ENCODE data around the gene SPAG9.

DNA sequence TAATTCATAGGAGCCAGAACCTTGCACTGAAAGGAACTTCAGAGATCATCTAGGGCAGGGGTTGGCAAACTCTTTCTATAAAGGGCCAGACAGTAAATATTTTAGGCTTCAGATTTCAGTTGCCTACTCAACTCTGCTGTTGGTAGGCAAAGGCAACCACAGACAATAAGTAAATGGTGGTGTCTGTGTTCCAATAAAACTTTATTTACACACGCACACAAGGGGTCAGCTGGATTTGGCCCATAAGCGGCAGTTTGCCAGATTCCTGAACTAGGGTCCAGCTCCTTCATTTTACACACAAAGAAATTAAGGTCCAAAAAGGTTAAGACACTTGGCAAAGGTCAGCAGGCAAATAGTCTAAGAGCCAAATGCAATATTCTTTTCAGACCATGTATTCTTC lies 107.3 kb downstream of the SPAG9 start:
- TF ChIP-seq, protein P1, sequence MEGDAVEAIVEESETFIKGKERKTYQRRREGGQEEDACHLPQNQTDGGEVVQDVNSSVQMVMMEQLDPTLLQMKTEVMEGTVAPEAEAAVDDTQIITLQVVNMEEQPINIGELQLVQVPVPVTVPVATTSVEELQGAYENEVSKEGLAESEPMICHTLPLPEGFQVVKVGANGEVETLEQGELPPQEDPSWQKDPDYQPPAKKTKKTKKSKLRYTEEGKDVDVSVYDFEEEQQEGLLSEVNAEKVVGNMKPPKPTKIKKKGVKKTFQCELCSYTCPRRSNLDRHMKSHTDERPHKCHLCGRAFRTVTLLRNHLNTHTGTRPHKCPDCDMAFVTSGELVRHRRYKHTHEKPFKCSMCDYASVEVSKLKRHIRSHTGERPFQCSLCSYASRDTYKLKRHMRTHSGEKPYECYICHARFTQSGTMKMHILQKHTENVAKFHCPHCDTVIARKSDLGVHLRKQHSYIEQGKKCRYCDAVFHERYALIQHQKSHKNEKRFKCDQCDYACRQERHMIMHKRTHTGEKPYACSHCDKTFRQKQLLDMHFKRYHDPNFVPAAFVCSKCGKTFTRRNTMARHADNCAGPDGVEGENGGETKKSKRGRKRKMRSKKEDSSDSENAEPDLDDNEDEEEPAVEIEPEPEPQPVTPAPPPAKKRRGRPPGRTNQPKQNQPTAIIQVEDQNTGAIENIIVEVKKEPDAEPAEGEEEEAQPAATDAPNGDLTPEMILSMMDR (IDR thresholded peaks at IDR 0.05): no peak
- TF ChIP-seq POLR2AphosphoS5 (IDR thresholded peaks at IDR 0.05; ENCODE audit: low read depth, low read length) (no peak), TCF7L2 (IDR thresholded peaks at IDR 0.05; ENCODE audit: low read depth, low read length) (no peak)
- TF ChIP-seq, protein P2, sequence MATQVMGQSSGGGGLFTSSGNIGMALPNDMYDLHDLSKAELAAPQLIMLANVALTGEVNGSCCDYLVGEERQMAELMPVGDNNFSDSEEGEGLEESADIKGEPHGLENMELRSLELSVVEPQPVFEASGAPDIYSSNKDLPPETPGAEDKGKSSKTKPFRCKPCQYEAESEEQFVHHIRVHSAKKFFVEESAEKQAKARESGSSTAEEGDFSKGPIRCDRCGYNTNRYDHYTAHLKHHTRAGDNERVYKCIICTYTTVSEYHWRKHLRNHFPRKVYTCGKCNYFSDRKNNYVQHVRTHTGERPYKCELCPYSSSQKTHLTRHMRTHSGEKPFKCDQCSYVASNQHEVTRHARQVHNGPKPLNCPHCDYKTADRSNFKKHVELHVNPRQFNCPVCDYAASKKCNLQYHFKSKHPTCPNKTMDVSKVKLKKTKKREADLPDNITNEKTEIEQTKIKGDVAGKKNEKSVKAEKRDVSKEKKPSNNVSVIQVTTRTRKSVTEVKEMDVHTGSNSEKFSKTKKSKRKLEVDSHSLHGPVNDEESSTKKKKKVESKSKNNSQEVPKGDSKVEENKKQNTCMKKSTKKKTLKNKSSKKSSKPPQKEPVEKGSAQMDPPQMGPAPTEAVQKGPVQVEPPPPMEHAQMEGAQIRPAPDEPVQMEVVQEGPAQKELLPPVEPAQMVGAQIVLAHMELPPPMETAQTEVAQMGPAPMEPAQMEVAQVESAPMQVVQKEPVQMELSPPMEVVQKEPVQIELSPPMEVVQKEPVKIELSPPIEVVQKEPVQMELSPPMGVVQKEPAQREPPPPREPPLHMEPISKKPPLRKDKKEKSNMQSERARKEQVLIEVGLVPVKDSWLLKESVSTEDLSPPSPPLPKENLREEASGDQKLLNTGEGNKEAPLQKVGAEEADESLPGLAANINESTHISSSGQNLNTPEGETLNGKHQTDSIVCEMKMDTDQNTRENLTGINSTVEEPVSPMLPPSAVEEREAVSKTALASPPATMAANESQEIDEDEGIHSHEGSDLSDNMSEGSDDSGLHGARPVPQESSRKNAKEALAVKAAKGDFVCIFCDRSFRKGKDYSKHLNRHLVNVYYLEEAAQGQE (IDR thresholded peaks at IDR 0.05; ENCODE audit: insufficient read depth in 1 of 2, low read depth in 2 of 2, low read length in 1 of 2): no peak

Measured in Panc1 (cell line).